Smooth muscle cell (in vitro differentiated cells): ENCODE measurements around the gene CRLF2. TPM values are rescaled to one million over a fixed set of nuclear protein-coding genes. Genes with fewer than 3 reads are reported as not detected.

Source experiments
- DNase-seq: peaks from one replicate; lab custom pipeline; 2025; ENCODE audit not compliant: unreplicated experiment; lab: John Stamatoyannopoulos, UW
- H2AFZ ChIP-seq: fragments of 200-600 bp; sonication (generic); 2 replicates; pipeline ENCODE4 v1.6.0; 2016; ENCODE audit warnings: antibody characterized with exemption, low read depth, mild to moderate bottlenecking
- H3F3A ChIP-seq: fragments of 200-600 bp; sonication (generic); 2 replicates; pipeline ENCODE4 v1.6.0; 2017; ENCODE audit warnings: antibody characterized with exemption, low read depth
- H3K27ac ChIP-seq: fragments of 200-600 bp; sonication (generic); 2 replicates; pipeline ENCODE4 v1.5.1; 2016; ENCODE audit warnings: low read depth, mild to moderate bottlenecking
- H3K27me3 ChIP-seq: fragments of 200-600 bp; sonication (generic); 2 replicates; pipeline ENCODE4 v1.6.1; 2016; ENCODE audit warnings: low read depth, mild to moderate bottlenecking
- H3K36me3 ChIP-seq: fragments of 200-600 bp; sonication (generic); 2 replicates; pipeline ENCODE4 v1.5.1; 2016; ENCODE audit warnings: low read depth
- H3K4me1 ChIP-seq: fragments of 200-600 bp; sonication (generic); 2 replicates; pipeline ENCODE4 v1.5.1; 2016; ENCODE audit warnings: low read depth
- H3K4me2 ChIP-seq: fragments of 200-600 bp; sonication (generic); 2 replicates; pipeline ENCODE4 v1.6.0; 2016; ENCODE audit warnings: mild to moderate bottlenecking
- H3K4me3 ChIP-seq: fragments of 200-600 bp; sonication (generic); 2 replicates; pipeline ENCODE4 v1.5.1; 2016; ENCODE audit warnings: mild to moderate bottlenecking
- H3K79me2 ChIP-seq: fragments of 200-600 bp; sonication (generic); 2 replicates; pipeline ENCODE4 v1.6.0; 2016; ENCODE audit warnings: low read depth, mild to moderate bottlenecking
- H3K9ac ChIP-seq: fragments of 200-600 bp; sonication (generic); 2 replicates; pipeline ENCODE4 v1.6.0; 2016; ENCODE audit warnings: low read depth
- H3K9me3 ChIP-seq: fragments of 200-600 bp; sonication (generic); replicated peaks from 2 replicates; pipeline ENCODE4 v1.5.1; 2016; ENCODE audit warnings: low read depth
- H4K20me1 ChIP-seq: fragments of 200-600 bp; sonication (generic); 2 replicates; pipeline ENCODE4 v1.6.0; 2016; ENCODE audit warnings: low read depth
- CTCF ChIP-seq: fragments of 200-600 bp; sonication (generic); IDR thresholded peaks from 2 replicates; pipeline ENCODE4 v1.5.1; 2017; ENCODE audit warnings: borderline replicate concordance, mild to moderate bottlenecking, antibody characterized with exemption; ENCODE audit not compliant: insufficient read depth, poor library complexity, severe bottlenecking
- WGBS: methylation state at CpG from one replicate; pipeline ENCODE4 v1.1.7; 2016; ENCODE audit warnings: low lambda C conversion rate; 5-methylcytosine and 5-hydroxymethylcytosine counted together
- polyA plus RNA-seq: library from polyadenylated mRNA; unstranded; fragments of >200 nt; fragmentation: Nextera tagmentation; extraction: Ambion mirVana; gene quantifications from 2 replicates; pipeline ENCODE4 v1.2.1, GENCODE V29; 2016
- total RNA-seq: library from RNA; depleted of rRNA; stranded (reverse); fragments of >200 nt; gene quantifications from 2 replicates; pipeline ENCODE4 v1.2.3, GENCODE V29; 2014

The CRLF2 gene
- total and polyA plus RNA-seq, 2 experiments from 2014 or later = not detected

GRCh38 chrX:1164322-1165288 is 47.8 kb downstream of the CRLF2 start:
- DNase-seq = no peak
- Histone ChIP-seq H4K20me1 (no peaks in the 10 kb centered on the region), H3K27ac (no peak overlapping the region), H3K4me1 (no peaks in the 10 kb centered on the region), H2AFZ (no peak overlapping the region), H3K79me2 (no peaks in the 10 kb centered on the region), H3K36me3 (no peaks in the 10 kb centered on the region), H3K4me2 (no peak overlapping the region), H3K27me3 (no peaks in the 10 kb centered on the region), H3K9me3 (no peaks in the 10 kb centered on the region), H3K4me3 (no peak overlapping the region), H3K9ac (no peak overlapping the region), H3F3A (no peaks in the 10 kb centered on the region)
- no peak for TF ChIP-seq CTCF
- WGBS = 74% methylated on average over 18 of the region's 18 CpGs

- Histone ChIP-seq H3K79me2 (no peaks in the 10 kb centered on the region), H3K9ac (no peak overlapping the region), H3K4me1 (no peaks in the 10 kb centered on the region), H3K4me3 (no peak overlapping the region), H3K27me3 (no peaks in the 10 kb centered on the region), H3K4me2 (no peak overlapping the region), H2AFZ (no peak overlapping the region), H3K27ac (no peak overlapping the region), H4K20me1 (no peaks in the 10 kb centered on the region), H3K9me3 (no peaks in the 10 kb centered on the region), H3K36me3 (no peaks in the 10 kb centered on the region), H3F3A (no peaks in the 10 kb centered on the region)
- no peak for TF ChIP-seq CTCF
- DNase-seq = no peak
- WGBS = 85% methylated on average over 11 of the region's 11 CpGs
These were observed 49.2 kb downstream of the CRLF2 start for GRCh38 chrX:1163231-1163630.

GRCh38 chrX:1162119-1162916 is 50.1 kb downstream of the CRLF2 start:
- no peaks in the 10 kb centered on the region for H3K9me3 ChIP-seq
- H3K4me2 ChIP-seq = no peak overlapping the region
- no peak for DNase-seq
- no peak for TF ChIP-seq CTCF
- H3K27me3 ChIP-seq = no peaks in the 10 kb centered on the region
- H2AFZ ChIP-seq = no peak overlapping the region
- no peaks in the 10 kb centered on the region for H3K4me1 ChIP-seq
- H3F3A ChIP-seq = no peaks in the 10 kb centered on the region
- no peak overlapping the region for H3K4me3 ChIP-seq
- WGBS = 84% methylated on average over 10 of the region's 10 CpGs
- H4K20me1 ChIP-seq = no peaks in the 10 kb centered on the region
- no peaks in the 10 kb centered on the region for H3K36me3 ChIP-seq
- H3K27ac ChIP-seq = no peak overlapping the region
- no peak overlapping the region for H3K9ac ChIP-seq
- no peaks in the 10 kb centered on the region for H3K79me2 ChIP-seq
